HCT116 (cell line): ENCODE measurements around the gene FNDC3B.

Experiments
- CEBPB ChIP-seq: IDR thresholded peaks from 2 replicates; pipeline ENCODE4 v1.6.1; 2012; ENCODE audit warnings: low read depth
- CTCF ChIP-seq, 3 experiments: fragments of 200-600 bp in 1 of 3; sonication (generic) in 1 of 3; IDR thresholded peaks in 2 of 3; conservative IDR thresholded peaks in 1 of 3; 2 replicates each; pipeline ENCODE4 v1.5.1; 2012 to 2017; ENCODE audit warnings: low read depth in 2 of 3, low read length in 2 of 3, antibody characterized with exemption in 1 of 3, borderline replicate concordance in 1 of 3, control low read depth in 1 of 3, mild to moderate bottlenecking in 1 of 3, mixed read lengths in 1 of 3, mixed run types in 1 of 3, moderate library complexity in 1 of 3; ENCODE audit not compliant: insufficient read depth in 1 of 3
- EZH2 ChIP-seq: fragments of 200-600 bp; sonication (generic); IDR thresholded peaks from 2 replicates; pipeline ENCODE4 v1.6.1; 2017; ENCODE audit warnings: antibody characterized with exemption, mixed run types
- POLR2A ChIP-seq: IDR thresholded peaks from 2 replicates; pipeline ENCODE4 v1.7.0; 2011; ENCODE audit warnings: borderline replicate concordance; ENCODE audit not compliant: insufficient read depth, insufficient read length; ENCODE audit errors: extremely low read depth
- POLR2AphosphoS5 ChIP-seq: IDR thresholded peaks from 2 replicates; pipeline ENCODE4 v1.6.1; 2011; ENCODE audit warnings: mild to moderate bottlenecking, low read depth, low read length, moderate library complexity
- RAD21 ChIP-seq: IDR thresholded peaks from 2 replicates; pipeline ENCODE4 v1.6.1; 2012; ENCODE audit warnings: low read depth, mild to moderate bottlenecking
- SIN3A ChIP-seq: IDR thresholded peaks from 2 replicates; pipeline ENCODE4 v1.6.1; 2012; ENCODE audit warnings: low read depth
- SRF ChIP-seq: IDR thresholded peaks from 2 replicates; pipeline ENCODE4 v1.6.1; 2012; ENCODE audit warnings: low read depth
- TCF7L2 ChIP-seq: IDR thresholded peaks from 2 replicates; pipeline ENCODE4 v1.7.0; 2011; ENCODE audit warnings: borderline replicate concordance, inconsistent platforms; ENCODE audit not compliant: insufficient read depth, insufficient read length; ENCODE audit errors: extremely low read depth

- TF ChIP-seq CTCF (IDR thresholded peaks at IDR 0.05 in 2 of 3, conservative IDR thresholded peaks at IDR 0.05 in 1 of 3; ENCODE audit: borderline replicate concordance in 1 of 3, insufficient read depth in 1 of 3, low read depth in 2 of 3, low read length in 2 of 3) (no peak), POLR2AphosphoS5 (no peak), CEBPB (no peak), RAD21 (no peak), POLR2A (no peak), SRF (no peak), EZH2 (no peak), SIN3A (no peak), TCF7L2 (no peak)
Measured at GRCh38 chr3:172069478-172069877, 30.1 kb downstream of the FNDC3B start.
